A549 treated with ZK216348 at 1 μM for 4 hours (cell line): ENCODE measurements around the gene GDF15. TPM values are rescaled to one million over a fixed set of nuclear protein-coding genes. Genes with fewer than 3 reads are reported as not detected.

Source experiments
- total RNA-seq: library from RNA; stranded (reverse); fragments of 200-300 nt; extraction: Qiagen RNA extraction; gene quantifications from 5 replicates; pipeline ENCODE4 v1.2.3, GENCODE V29; 2022; ENCODE audit warnings: low read depth

The GDF15 gene, protein sequence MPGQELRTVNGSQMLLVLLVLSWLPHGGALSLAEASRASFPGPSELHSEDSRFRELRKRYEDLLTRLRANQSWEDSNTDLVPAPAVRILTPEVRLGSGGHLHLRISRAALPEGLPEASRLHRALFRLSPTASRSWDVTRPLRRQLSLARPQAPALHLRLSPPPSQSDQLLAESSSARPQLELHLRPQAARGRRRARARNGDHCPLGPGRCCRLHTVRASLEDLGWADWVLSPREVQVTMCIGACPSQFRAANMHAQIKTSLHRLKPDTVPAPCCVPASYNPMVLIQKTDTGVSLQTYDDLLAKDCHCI
- total RNA-seq = 15.2 to 41.1 TPM (median 30.8 TPM) in 5 replicates

DNA sequence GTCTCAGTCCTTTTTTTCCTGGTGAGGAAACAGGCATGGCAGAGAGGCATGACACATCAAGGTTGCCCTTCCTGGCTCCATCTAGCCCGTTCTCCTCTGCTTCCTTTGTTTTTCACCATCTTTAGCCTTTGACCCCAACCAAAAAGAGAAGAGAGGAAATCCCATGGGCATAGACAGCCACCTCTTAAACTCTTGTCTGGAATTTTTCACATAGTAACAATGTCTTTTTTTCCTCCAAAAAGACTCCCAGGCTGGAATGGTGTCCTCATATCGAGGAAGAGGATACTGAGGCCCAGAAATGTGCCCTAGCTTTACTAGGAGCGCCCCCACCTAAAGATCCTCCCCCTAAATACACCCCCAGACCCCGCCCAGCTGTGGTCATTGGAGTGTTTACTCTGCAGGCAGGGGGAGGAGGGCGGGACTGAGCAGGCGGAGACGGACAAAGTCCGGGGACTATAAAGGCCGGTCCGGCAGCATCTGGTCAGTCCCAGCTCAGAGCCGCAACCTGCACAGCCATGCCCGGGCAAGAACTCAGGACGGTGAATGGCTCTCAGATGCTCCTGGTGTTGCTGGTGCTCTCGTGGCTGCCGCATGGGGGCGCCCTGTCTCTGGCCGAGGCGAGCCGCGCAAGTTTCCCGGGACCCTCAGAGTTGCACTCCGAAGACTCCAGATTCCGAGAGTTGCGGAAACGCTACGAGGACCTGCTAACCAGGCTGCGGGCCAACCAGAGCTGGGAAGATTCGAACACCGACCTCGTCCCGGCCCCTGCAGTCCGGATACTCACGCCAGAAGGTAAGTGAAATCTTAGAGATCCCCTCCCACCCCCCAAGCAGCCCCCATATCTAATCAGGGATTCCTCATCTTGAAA, at the start of gene GDF15:
TSS of gene GDF15 (plus strand) at position 484 of the 868 bp plus-strand sequence. CDS start at position 516, 32 bp downstream.

DNA sequence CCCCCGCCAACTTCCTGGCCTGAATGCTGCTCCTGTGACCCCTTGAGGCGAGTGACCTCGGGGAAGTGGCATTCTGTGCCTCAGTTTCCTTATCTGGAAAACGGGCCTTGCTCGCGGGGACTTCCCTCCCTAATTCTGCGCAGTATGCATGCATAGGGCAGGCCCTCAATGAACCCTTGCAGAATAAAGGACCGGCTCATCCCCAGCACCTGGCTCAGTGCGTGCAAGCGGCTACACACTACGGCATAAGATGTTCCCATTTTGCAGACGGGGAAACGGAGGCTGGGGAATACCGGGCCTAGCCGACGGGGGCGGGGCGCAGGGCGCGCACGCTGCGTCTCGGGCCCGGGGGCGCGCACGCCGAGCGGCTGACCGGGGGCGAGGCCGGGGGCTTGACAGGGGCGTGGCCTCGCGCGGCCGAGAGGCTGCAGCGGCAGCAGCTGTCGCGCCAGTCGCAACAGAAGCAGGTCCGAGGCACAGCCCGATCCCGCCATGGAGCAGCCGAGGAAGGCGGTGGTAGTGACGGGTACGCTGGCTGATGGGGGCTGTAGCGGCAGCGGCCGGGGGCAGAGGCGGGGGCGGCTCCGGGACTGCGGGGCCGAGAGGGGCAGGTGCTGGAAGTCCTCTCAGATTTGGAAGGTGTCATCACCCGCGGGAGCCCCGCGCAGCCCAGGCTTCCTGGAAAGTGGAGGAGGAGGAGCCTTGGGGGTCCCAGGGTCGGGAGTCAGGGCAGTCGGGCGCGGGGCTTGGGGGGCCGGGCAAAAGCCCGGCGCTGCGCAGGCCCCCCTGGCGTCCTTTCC, 45.6 kb upstream of the GDF15 start, which contains the start of gene PGPEP1:
TSS of gene PGPEP1 (plus strand) at position 409 of the 800 bp plus-strand sequence. CDS start at position 493, 84 bp downstream.

DNA sequence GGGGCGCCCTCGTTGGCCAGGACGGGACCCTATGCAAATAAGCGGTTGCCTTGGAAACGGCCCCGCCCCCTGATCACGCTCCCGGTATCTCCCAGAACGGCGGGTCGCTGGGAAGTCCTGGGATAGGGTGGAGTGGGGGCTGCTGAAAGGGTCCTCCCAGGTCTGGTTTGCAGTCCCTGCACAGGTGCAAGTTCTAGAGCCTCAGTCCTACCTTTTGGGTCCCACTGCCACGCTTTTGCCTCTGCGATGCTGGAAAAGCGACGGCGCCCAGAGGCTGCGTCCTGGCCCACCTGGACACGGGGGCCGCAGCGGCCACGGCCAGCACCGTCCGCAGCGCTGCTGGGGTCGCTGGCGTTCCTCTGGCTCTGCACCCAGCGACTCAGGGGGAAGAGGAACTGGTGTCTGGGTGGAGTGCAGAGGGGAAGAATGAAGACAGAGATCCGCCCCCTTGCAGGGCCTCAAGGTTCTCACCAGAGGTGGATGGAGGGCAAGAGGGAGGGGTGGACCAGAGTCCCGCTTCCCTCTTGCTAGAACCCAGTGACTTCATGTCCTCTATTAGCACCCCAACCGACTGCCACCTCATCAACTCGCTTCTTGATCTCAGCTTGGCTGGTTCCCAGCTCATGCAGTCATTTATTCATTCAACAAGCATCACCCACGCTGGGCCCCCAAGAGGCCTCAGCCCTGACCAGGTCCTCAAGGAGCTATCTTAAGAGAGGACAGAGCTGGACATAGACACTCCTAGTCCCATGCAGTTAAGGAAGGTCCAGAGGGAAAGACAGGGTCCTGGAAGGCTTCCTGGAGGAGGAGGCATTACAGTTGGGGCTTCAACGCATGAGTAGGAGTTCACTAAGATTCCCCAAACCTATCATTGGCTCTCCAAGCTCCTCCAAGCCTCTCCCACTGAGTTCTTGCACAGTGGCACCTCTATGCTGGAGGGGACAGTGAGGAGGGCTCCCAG, 11.6 kb downstream of the GDF15 start, which contains the start of gene LRRC25:
TSS of gene LRRC25 (minus strand) at position 381 of the 961 bp plus-strand sequence. CDS start 659 bp downstream, outside the sequence.

DNA sequence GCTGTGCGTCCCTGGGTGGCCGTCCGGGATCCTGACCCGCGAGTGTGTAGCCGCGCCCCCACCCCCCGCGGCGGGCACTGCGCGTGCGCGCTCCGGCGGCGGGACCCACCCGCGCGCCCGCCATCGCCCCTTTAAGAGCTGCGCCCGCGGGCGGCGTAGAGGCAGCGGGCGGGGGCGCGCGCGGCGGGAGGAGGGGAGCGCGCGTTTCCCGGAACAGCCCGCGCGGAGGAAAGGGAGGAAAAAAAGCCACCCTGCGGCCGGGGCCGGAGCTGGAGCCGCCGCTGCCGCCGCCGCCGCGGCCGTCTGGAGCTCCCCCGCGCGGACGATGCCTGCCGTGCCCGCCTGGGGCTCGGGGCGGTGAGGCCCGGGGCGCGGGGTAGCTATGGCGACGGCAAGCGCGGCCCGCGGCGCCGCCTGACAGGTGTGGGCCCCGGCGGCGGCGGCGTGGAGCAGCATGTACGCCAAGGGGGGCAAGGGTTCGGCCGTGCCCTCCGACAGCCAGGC, 33.3 kb downstream of the GDF15 start, which contains the start of gene SSBP4:
TSS of gene SSBP4 (plus strand) at position 204 of the 504 bp plus-strand sequence. CDS start at position 455, 251 bp downstream.

DNA sequence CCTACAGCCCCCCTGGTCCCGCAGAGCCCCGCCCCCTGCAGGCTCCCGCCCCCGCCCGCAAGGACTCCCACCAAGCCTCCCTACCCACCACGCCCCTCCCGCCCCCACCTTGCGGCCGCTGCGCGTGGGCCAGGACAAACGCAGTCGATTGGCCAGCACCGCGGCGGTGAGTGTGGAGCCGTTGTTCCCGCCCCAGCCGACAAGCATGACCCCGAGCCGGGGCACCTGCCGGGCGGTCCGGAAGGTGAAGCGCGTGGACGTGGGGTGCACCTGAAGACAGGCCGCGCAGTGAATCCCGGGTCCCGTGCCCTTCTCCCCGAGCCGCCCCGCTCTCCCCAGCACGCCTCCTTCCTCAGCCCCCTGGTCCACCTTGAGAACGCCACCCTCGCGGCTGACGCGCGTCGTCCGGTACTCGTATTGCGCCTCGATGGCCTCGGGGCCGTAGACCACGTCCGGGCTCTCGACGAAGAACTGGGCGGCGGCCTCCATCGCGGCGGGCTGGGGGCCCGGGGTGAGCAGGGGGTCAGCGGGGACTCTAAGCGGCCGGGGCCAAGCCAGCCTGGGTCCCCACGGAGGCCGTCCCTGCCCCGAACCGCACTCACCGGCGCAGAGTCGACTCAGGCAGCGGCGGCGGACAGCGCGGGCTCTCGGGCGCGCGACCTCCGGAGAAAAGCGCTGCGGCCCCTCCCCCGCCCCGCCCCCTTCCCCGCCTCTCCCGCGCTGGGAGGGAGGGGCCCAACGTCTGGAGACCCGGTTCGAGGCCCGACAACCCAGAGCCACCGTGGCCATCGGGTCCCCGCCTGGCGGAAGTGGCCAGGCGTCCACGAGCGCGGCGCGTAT, 51.8 kb downstream of the GDF15 start, which contains the start of gene ISYNA1:
TSS of gene ISYNA1 (minus strand) at position 643 of the 840 bp plus-strand sequence. CDS start at position 489, 154 bp downstream.

Other genes starting within 250 kb of the GDF15 start
- 1.0 to 16.9 TPM (median 11.6 TPM) in 5 replicates for gene PIK3R2, start 233.0 kb upstream of the GDF15 start, total RNA-seq
- gene IFI30, start 212.3 kb upstream of the GDF15 start, total RNA-seq = 7.9 to 26.4 TPM (median 16.4 TPM) in 5 replicates
- gene MPV17L2, start 192.9 kb upstream of the GDF15 start, total RNA-seq = 6.7 to 12.9 TPM (median 12.3 TPM) in 5 replicates
- gene RAB3A, start 182.1 kb upstream of the GDF15 start, total RNA-seq = 0.50 to 1.3 TPM (median 0.95 TPM) in 5 replicates
- gene PDE4C, start 159.7 kb upstream of the GDF15 start, total RNA-seq = 0.12 to 0.99 TPM (median 0.14 TPM) in 3 of 5 replicates, not detected in the others
- gene IQCN, start 111.7 kb upstream of the GDF15 start, total RNA-seq = 0.61 to 0.98 TPM (median 0.72 TPM) in 5 replicates
- 22.6 to 65.5 TPM (median 54.9 TPM) in 5 replicates for gene JUND, start 104.5 kb upstream of the GDF15 start, total RNA-seq
- gene LSM4, start 63.1 kb upstream of the GDF15 start, total RNA-seq = 200 to 249 TPM (median 235 TPM) in 5 replicates
- 1.6 to 3.2 TPM (median 2.6 TPM) in 5 replicates for gene PGPEP1, start 45.6 kb upstream of the GDF15 start, total RNA-seq
- not detected in 5 replicates for gene LRRC25, start 11.5 kb downstream of the GDF15 start, total RNA-seq
- gene SSBP4, start 33.2 kb downstream of the GDF15 start, total RNA-seq = 30.2 to 51.6 TPM (median 49.6 TPM) in 5 replicates
- 28.6 to 46.9 TPM (median 39.3 TPM) in 5 replicates for gene ISYNA1, start 52.0 kb downstream of the GDF15 start, total RNA-seq
- 3.7 to 6.5 TPM (median 5.4 TPM) in 5 replicates for gene ELL, start 135.9 kb downstream of the GDF15 start, total RNA-seq
- gene FKBP8, start 157.4 kb downstream of the GDF15 start, total RNA-seq = 85.4 to 164 TPM (median 152 TPM) in 5 replicates
- 74.1 to 108 TPM (median 102 TPM) in 5 replicates for gene KXD1, start 171.7 kb downstream of the GDF15 start, total RNA-seq
- 1,053 to 1,266 TPM (median 1,114 TPM) in 5 replicates for gene UBA52, start 185.7 kb downstream of the GDF15 start, total RNA-seq
- 31.0 to 64.3 TPM (median 56.1 TPM) in 5 replicates for gene REX1BD, start 202.6 kb downstream of the GDF15 start, total RNA-seq
- gene CRLF1, start 220.6 kb downstream of the GDF15 start, total RNA-seq = 2.6 to 5.8 TPM (median 3.3 TPM) in 5 replicates
- gene TMEM59L, start 226.7 kb downstream of the GDF15 start, total RNA-seq = 5.8 to 6.2 TPM (median 6.0 TPM) in 5 replicates